Heart right ventricle (tissue), 16 donors: Measurements from ENCODE around the gene ALDH3B1. TPM values are rescaled to one million over a fixed set of nuclear protein-coding genes. Genes with fewer than 3 reads are reported as not detected.

ENCODE experiments used
- ATAC-seq, 8 donors: fragments of 200-7000 bp; cut with Tn5 transposase; one replicate each; pipeline ENCODE4 v1.9.1; 2020; ENCODE audit warnings: mild to moderate bottlenecking in 8 of 8, moderate library complexity in 8 of 8, moderate number of reproducible peaks in 1 of 8
- DNase-seq, 2 donors: peaks; one replicate each; pipeline ENCODE4 v3.0.0-alpha.2; 2020
- H3K27ac ChIP-seq, 10 donors: fragments of 200-600 bp; sonication (generic) in 2 of 10; one replicate each; pipeline versions ENCODE4 v1.5.0 to v1.8.0; 2020 to 2022; ENCODE audit warnings: mild to moderate bottlenecking in 3 of 10
- H3K27me3 ChIP-seq, 7 donors: fragments of 200-600 bp; one replicate each; pipeline ENCODE4 v1.8.0; 2021 to 2022; ENCODE audit warnings: mild to moderate bottlenecking in 2 of 7
- H3K36me3 ChIP-seq, 9 donors: fragments of 200-600 bp; sonication (generic) in 1 of 9; one replicate each; pipeline versions ENCODE4 v1.5.0 to v1.8.0; 2020 to 2022; ENCODE audit warnings: mild to moderate bottlenecking in 2 of 9
- H3K4me1 ChIP-seq, 9 donors: fragments of 200-600 bp; sonication (generic) in 1 of 9; one replicate each; pipeline versions ENCODE4 v1.5.0 to v1.8.0; 2020 to 2022; ENCODE audit warnings: mild to moderate bottlenecking in 4 of 9
- H3K4me3 ChIP-seq, 10 donors: fragments of 200-600 bp; sonication (generic) in 2 of 10; one replicate each; pipeline versions ENCODE4 v1.5.0 to v1.8.0; 2020 to 2022; ENCODE audit warnings: mild to moderate bottlenecking in 7 of 10, moderate library complexity in 2 of 10
- H3K9me3 ChIP-seq, 11 donors: fragments of 200-600 bp in 10 of 11; sonication (generic) in 2 of 11; one replicate each; pipeline versions ENCODE4 v1.5.0 to v1.8.0; 2013 to 2022; ENCODE audit warnings: mild to moderate bottlenecking in 2 of 11, control low read depth in 1 of 11, moderate library complexity in 1 of 11
- CTCF ChIP-seq, 9 donors: fragments of 200-600 bp; sonication (generic) in 2 of 9; IDR thresholded peaks; one replicate each; pipeline versions ENCODE4 v1.5.0 to v1.8.0; 2021 to 2022; ENCODE audit warnings: antibody characterized with exemption in 9 of 9, mild to moderate bottlenecking in 5 of 9, moderate library complexity in 1 of 9
- WGBS, 2 donors: extraction: QIAGEN DNeasy Blood & Tissue Kit; methylation state at CpG; one replicate each; pipeline ENCODE4 v1.1.7; 2013; ENCODE audit warnings: inconsistent platforms in 1 of 2; 5-methylcytosine and 5-hydroxymethylcytosine counted together
- intact Hi-C, 10 donors: fragments of 100-400 bp; cut with DNase I; formaldehyde crosslinking; loops; one replicate each; pipeline versions ENCODE4 v1.11.1 to v1.14.2; 2022
- polyA plus RNA-seq, 2 donors: library from polyadenylated mRNA; stranded (reverse); fragments of 200-250 nt; gene quantifications; one replicate each; pipeline ENCODE4 v1.2.3, GENCODE V29; 2013
- total RNA-seq, 10 donors: library from RNA; stranded (reverse); fragmentation: NEBNext Ultra II Directional in 3 of 10; extraction: Animal tissue kit (Norgen Biotek cat#: 25700) in 3 of 10; gene quantifications; one replicate each; pipeline versions ENCODE4 v1.2.1 to v1.2.4, GENCODE V29; 2021 to 2023
- donor health status: Arrhythmogenic right ventricular cardiomyopathy.
- donor health status: ischemic (EF 13 %, LVEDD 7.1; RV severe dilation, severe dysfunction).
- donor health status: healthy with polysubstance abuse.
- donor health status: DM: no; HTN: yes; CAD: no.
- donor health status: DM: no; HTN: no; CAD: no.
- donor health status: ischemic (EF 25% LVEDD 6.9; RV normal size, moderate dysfunction).
- donor health status: ischemic (EF 25% LVEDD 5.7; RV mildly dilated, moderate dysfunction).
- donor health status: healthy.
- donor health status: DM: yes; HTN: yes; CAD: no.
- donor health status: Ischemic cardiomyopathy.
- donor health status: ischemic (EF 35%, LVEDD 5.7; RV mildly dilated, moderate dysfunction).
- donor health status: nonischemic (EF 11% LVEDD 7.7; RV severe dilation, severe dysfunction).
- donor health status: DM: yes; HTN: yes; CAD: no.
- donor health status: PGD.
- donor health status: ischemic (EF 29% LVEDD 5.4; RV normal size, mild dysfunction).
- donor health status: nonischemic (EF 23%, LVEDD 6.1; RV moderate dilation, normal function).

The ALDH3B1 gene
- total and polyA plus RNA-seq, 12 donors, result 2.1 to 11.0 (median 4.3) TPM

DNA sequence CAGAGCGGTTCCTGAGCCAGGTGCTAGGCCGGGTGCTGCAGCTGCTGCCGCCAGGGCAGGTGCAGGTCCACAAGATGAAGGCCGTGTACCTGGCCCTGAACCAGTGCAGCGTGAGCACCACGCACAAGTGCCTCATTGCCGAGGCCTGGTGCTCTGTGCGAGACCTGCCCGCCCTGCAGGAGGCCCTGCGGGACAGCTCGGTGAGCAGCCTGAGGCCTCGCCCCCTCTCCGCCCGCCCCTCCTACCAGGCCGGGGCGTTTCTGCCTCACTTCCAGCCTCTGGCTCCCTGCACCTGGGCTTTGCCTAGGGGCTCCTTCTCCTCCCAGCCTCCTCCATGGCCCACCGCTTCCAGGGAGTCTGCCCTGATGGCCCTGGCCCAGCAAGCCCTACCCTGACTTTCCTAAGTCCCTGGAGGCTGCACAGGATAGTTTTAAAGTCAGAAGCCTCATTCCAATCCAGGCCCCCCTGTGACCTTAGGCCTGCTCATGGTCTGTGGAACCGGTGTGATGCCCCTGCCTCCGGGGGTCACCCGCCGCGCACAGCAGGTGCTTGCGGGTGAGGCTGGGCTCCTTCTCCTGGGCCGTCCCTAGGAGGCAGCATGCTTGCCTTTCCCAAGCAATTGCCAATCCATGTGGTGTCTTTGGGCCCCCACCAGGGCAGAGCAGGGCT, 34.2 kb downstream of the ALDH3B1 start:
- ATAC-seq (no peak), DNase-seq (no peak)
- H3K4me3 ChIP-seq, result no peak overlapping the region
- peaks cover 0 to 82% (median 0%) of the 10 kb centered on the region in 9 donors for H3K36me3 ChIP-seq
- intact Hi-C loops, result no loop called here
- H3K9me3 ChIP-seq, result no peaks in the 10 kb centered on the region
- no peak overlapping the region for H3K27ac ChIP-seq
- 90 to 92% methylated on average over 23 to 24 of the region's 24 CpGs for WGBS, 2 donors
- TF ChIP-seq CTCF (IDR thresholded peaks at IDR 0.05), result no peak
- H3K27me3 ChIP-seq, result no peaks in the 10 kb centered on the region
- peaks cover 4 to 26% (median 14%) of the 10 kb centered on the region in 9 donors for H3K4me1 ChIP-seq

- Histone ChIP-seq H3K27ac (no peak overlapping the region), H3K9me3 (no peaks in the 10 kb centered on the region), H3K27me3 (no peaks in the 10 kb centered on the region), H3K4me3 (no peak overlapping the region), H3K4me1 (peaks cover 0 to 20% (median 11%) of the 10 kb centered on the region in 9 donors), H3K36me3 (peaks cover 0 to 88% (median 0%) of the 10 kb centered on the region in 9 donors)
- ATAC-seq, result no peak
- intact Hi-C loops, result no loop called here
- DNase-seq, result no peak
- TF ChIP-seq CTCF (IDR thresholded peaks at IDR 0.05), result no peak
- 95 to 96% methylated on average over 18 of the region's 18 CpGs for WGBS, 2 donors
These were observed 34.8 kb downstream of the ALDH3B1 start for GRCh38 chr11:68044898-68045351.

DNA sequence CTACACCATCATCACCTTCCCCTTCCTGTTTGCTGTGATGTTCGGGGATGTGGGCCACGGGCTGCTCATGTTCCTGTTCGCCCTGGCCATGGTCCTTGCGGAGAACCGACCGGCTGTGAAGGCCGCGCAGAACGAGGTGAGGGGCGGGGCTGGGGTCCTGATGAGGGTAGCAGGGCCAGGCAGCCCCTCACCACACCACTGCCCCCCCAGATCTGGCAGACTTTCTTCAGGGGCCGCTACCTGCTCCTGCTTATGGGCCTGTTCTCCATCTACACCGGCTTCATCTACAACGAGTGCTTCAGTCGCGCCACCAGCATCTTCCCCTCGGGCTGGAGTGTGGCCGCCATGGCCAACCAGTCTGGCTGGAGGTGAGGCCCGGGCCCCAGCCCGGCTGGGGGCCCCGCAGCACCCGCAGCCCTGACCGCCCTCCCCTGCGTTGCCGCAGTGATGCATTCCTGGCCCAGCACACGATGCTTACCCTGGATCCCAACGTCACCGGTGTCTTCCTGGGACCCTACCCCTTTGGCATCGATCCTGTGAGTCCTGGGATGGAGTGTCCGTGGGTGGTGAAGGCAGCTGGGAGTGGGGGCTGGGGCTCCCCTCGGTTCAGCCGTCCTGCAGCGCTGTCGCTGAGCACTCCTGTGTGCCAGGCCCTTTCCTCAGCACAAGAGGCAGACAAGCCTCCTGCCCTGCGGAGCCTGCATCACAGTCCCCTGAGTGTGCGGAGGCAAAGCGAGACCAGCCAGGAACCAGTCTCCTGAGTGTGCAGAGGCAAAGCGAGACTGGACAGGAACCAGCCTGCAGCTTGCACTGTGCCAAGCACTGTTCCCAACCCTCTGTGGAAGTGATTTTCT, 37.5 kb downstream of the ALDH3B1 start:
- WGBS, 2 donors, result 91 to 92% methylated on average over 37 of the region's 37 CpGs
- H3K27me3 ChIP-seq, result no peaks in the 10 kb centered on the region
- H3K9me3 ChIP-seq, result no peaks in the 10 kb centered on the region
- TF ChIP-seq CTCF (IDR thresholded peaks at IDR 0.05), result no peak
- H3K27ac ChIP-seq, result no peak overlapping the region
- peaks cover 0 to 100% (median 7%) of the 10 kb centered on the region in 9 donors for H3K36me3 ChIP-seq
- peaks cover 0 to 6% (median 0%) of the 10 kb centered on the region in 9 donors for H3K4me1 ChIP-seq
- intact Hi-C loops, result no loop called here
- DNase-seq, result no peak
- ATAC-seq, result no peak
- no peak overlapping the region for H3K4me3 ChIP-seq

DNA sequence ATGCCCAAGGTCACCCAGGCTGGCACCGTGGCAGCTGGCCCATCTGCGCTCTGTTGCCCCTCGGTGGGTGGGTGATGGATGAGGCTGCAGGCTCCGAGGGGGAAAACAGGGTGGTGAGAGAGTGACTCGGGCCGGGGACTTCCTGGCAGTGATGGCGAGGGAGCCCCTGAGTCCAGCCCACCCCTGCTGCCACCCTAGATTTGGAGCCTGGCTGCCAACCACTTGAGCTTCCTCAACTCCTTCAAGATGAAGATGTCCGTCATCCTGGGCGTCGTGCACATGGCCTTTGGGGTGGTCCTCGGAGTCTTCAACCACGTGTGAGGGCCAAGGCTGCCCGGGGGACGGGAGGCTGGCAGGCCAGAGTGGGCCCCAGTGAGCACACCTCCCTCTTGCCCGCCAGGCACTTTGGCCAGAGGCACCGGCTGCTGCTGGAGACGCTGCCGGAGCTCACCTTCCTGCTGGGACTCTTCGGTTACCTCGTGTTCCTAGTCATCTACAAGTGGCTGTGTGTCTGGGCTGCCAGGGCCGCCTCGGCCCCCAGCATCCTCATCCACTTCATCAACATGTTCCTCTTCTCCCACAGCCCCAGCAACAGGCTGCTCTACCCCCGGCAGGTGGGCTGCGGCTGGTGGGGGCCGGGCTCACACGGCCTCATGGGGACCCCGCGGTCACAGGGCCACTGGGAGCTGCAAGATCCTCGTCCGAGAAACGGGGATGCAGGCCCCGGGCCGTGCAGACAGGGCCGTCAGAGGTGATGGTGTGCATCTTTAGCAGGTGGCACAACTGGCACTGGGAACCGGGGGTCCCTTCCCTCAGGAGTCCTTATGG, 38.8 kb downstream of the ALDH3B1 start:
- H3K27me3 ChIP-seq, result no peaks in the 10 kb centered on the region
- H3K27ac ChIP-seq, result no peak overlapping the region
- no peaks in the 10 kb centered on the region for H3K9me3 ChIP-seq
- no peak for TF ChIP-seq CTCF (IDR thresholded peaks at IDR 0.05)
- ATAC-seq, result no peak
- no peak overlapping the region for H3K4me3 ChIP-seq
- H3K4me1 ChIP-seq, result peaks cover 0 to 6% (median 0%) of the 10 kb centered on the region in 9 donors
- peaks cover 0 to 97% (median 7%) of the 10 kb centered on the region in 9 donors for H3K36me3 ChIP-seq
- no peak for DNase-seq
- intact Hi-C loops, result no loop called here
- 89 to 93% methylated on average over 35 of the region's 35 CpGs for WGBS, 2 donors
